ENCODE data around the gene RPSA.

RPSA gene

GRCh38 chr3:39460677-39461076 lies 54.2 kb downstream of the RPSA start:
- no peak for DNase-seq
